Measurements from ENCODE around the gene BSCL2.

Gene BSCL2

GRCh38 chr11:62707277-62707861 lies at the start of gene BSCL2, which contains the start of gene GNG3:
Gene BSCL2 (minus strand): TSS chr11:62707424. CDS start chr11:62707195, 229 bp downstream.
Gene GNG3 (plus strand): TSS chr11:62707676. CDS start chr11:62708296, 620 bp downstream.
- Histone ChIP-seq H4K20me1 (ENCODE audit: insufficient read depth, low read length) (no peaks in the 10 kb centered on the region), H3K27me3 (ENCODE audit: low read depth, low read length) (no peaks in the 10 kb centered on the region), H3K36me3 (replicated peaks; ENCODE audit: low read depth, low read length) (peaks cover 50% of the 10 kb centered on the region), H2AFZ (ENCODE audit: low read depth, low read length) (no peak within 1 kb of the TSS), H3K4me1 (ENCODE audit: low read length) (peaks cover 32% of the 10 kb centered on the region), H3K4me3 (ENCODE audit: low read length) (peak within 1 kb of the TSS; percentile 84), H3K4me2 (ENCODE audit: low read length) (peak within 1 kb of the TSS; percentile 89), H3K9me3 (ENCODE audit: insufficient read depth, low read length) (no peaks in the 10 kb centered on the region), H3K27ac (ENCODE audit: low read length) (no peak within 1 kb of the TSS; the same call in 1 of the 2 replicates), H3K9ac (ENCODE audit: low read length) (no peak within 1 kb of the TSS), H3K79me2 (ENCODE audit: low read length) (peaks cover 10% of the 10 kb centered on the region)
- TF ChIP-seq EZH2phosphoT487 (IDR thresholded peaks at IDR 0.05; ENCODE audit: low read depth): no peak
- TF ChIP-seq, protein P1, sequence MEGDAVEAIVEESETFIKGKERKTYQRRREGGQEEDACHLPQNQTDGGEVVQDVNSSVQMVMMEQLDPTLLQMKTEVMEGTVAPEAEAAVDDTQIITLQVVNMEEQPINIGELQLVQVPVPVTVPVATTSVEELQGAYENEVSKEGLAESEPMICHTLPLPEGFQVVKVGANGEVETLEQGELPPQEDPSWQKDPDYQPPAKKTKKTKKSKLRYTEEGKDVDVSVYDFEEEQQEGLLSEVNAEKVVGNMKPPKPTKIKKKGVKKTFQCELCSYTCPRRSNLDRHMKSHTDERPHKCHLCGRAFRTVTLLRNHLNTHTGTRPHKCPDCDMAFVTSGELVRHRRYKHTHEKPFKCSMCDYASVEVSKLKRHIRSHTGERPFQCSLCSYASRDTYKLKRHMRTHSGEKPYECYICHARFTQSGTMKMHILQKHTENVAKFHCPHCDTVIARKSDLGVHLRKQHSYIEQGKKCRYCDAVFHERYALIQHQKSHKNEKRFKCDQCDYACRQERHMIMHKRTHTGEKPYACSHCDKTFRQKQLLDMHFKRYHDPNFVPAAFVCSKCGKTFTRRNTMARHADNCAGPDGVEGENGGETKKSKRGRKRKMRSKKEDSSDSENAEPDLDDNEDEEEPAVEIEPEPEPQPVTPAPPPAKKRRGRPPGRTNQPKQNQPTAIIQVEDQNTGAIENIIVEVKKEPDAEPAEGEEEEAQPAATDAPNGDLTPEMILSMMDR (IDR thresholded peaks at IDR 0.05; ENCODE audit: low read depth, low read length): no peak

DNA sequence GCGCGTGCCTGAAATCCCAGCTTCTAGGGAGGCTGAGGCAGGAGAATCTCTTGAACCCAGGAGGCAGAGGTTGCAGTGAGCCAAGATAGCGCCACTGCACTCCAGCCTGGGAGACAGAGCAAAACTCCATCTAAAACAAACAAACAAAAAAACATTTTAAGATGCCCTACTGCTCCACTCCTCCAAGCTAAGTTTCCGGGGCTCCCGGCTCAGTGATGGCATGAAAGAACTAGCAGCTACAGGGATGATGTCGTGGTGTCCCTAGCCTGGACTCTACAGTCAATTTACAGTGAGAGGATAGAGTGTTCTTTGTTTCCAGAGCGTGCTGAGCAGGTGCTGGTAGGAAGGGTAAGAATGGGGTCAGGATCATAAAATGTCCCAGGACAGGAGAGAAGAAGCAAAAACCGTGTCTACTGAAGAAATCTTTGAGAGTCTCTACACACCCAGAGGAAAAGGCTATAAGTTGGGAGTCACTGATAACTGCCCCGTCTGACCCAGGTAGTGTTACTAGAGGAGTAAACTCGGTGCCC lies 47.9 kb upstream of the BSCL2 start:
- Histone ChIP-seq H4K20me1 (ENCODE audit: insufficient read depth, low read length) (no peaks in the 10 kb centered on the region), H3K79me2 (ENCODE audit: low read length) (no peaks in the 10 kb centered on the region), H3K36me3 (replicated peaks; ENCODE audit: low read depth, low read length) (peaks cover 6% of the 10 kb centered on the region), H3K4me2 (ENCODE audit: low read length) (no peak overlapping the region), H3K9me3 (ENCODE audit: insufficient read depth, low read length) (no peaks in the 10 kb centered on the region), H2AFZ (ENCODE audit: low read depth, low read length) (no peak overlapping the region), H3K27ac (ENCODE audit: low read length) (no peak overlapping the region), H3K9ac (ENCODE audit: low read length) (no peak overlapping the region), H3K27me3 (ENCODE audit: low read depth, low read length) (no peaks in the 10 kb centered on the region), H3K4me1 (ENCODE audit: low read length) (peaks cover 8% of the 10 kb centered on the region), H3K4me3 (ENCODE audit: low read length) (no peak overlapping the region)
- no peak for TF ChIP-seq EZH2phosphoT487 (IDR thresholded peaks at IDR 0.05; ENCODE audit: low read depth)
- TF ChIP-seq, protein P1 (IDR thresholded peaks at IDR 0.05; ENCODE audit: low read depth, low read length): no peak

GRCh38 chr11:62753736-62754603 lies 46.7 kb upstream of the BSCL2 start, which contains the start of gene ZBTB3:
Gene ZBTB3 (minus strand): TSS chr11:62754160. CDS start chr11:62753664, 496 bp downstream.
- Histone ChIP-seq H3K27me3 (ENCODE audit: low read depth, low read length) (no peaks in the 10 kb centered on the region), H3K9ac (ENCODE audit: low read length) (peak within 1 kb of the TSS; percentile 71), H3K4me3 (ENCODE audit: low read length) (peak within 1 kb of the TSS; percentile 78), H3K79me2 (ENCODE audit: low read length) (no peaks in the 10 kb centered on the region), H3K4me1 (ENCODE audit: low read length) (peaks cover 8% of the 10 kb centered on the region), H3K27ac (ENCODE audit: low read length) (peak within 1 kb of the TSS; percentile 60), H2AFZ (ENCODE audit: low read depth, low read length) (peak within 1 kb of the TSS; percentile 94), H3K4me2 (ENCODE audit: low read length) (peak within 1 kb of the TSS; percentile 81), H3K36me3 (replicated peaks; ENCODE audit: low read depth, low read length) (peaks cover 9% of the 10 kb centered on the region), H4K20me1 (ENCODE audit: insufficient read depth, low read length) (no peaks in the 10 kb centered on the region), H3K9me3 (ENCODE audit: insufficient read depth, low read length) (no peaks in the 10 kb centered on the region)
- TF ChIP-seq, protein P1 (IDR thresholded peaks at IDR 0.05; ENCODE audit: low read depth, low read length): no peak
- TF ChIP-seq EZH2phosphoT487 (IDR thresholded peaks at IDR 0.05; ENCODE audit: low read depth): no peak
